Thymus (tissue), 11 donors: ENCODE measurements around the gene CCDC177. TPM values are rescaled to one million over a fixed set of nuclear protein-coding genes. Genes with fewer than 3 reads are reported as not detected.

ENCODE experiments used
- DNase-seq, 9 donors: peaks; one replicate each; pipeline ENCODE4 v3.0.0-alpha.2; 2013; ENCODE audit warnings: low spot score in 9 of 9, low read depth in 6 of 9, missing footprints in 1 of 9
- H3K27ac ChIP-seq, 2 donors: one replicate each; pipeline ENCODE4 v1.5.1; 2013; ENCODE audit warnings: control low read depth in 1 of 2, low read depth in 1 of 2, low read length in 1 of 2, mild to moderate bottlenecking in 1 of 2, moderate library complexity in 1 of 2
- H3K27me3 ChIP-seq, 2 donors: one replicate each; pipeline ENCODE4 v1.5.1; 2013; ENCODE audit warnings: low read length in 1 of 2; ENCODE audit not compliant: control insufficient read depth in 2 of 2, insufficient read depth in 1 of 2
- H3K36me3 ChIP-seq, 2 donors: one replicate each; pipeline ENCODE4 v1.5.1; 2013; ENCODE audit warnings: low read length in 1 of 2, mild to moderate bottlenecking in 1 of 2, moderate library complexity in 1 of 2; ENCODE audit not compliant: control insufficient read depth in 2 of 2, insufficient read depth in 2 of 2
- H3K4me1 ChIP-seq, 2 donors: one replicate each; pipeline ENCODE4 v1.5.1; 2013; ENCODE audit warnings: low read length in 2 of 2; ENCODE audit not compliant: control insufficient read depth in 2 of 2, insufficient read depth in 2 of 2
- H3K4me3 ChIP-seq, 2 donors: one replicate each; pipeline ENCODE4 v1.5.1; 2013; ENCODE audit warnings: low read length in 2 of 2, control low read depth in 1 of 2, mild to moderate bottlenecking in 1 of 2
- H3K9me3 ChIP-seq, 2 donors: one replicate each; pipeline ENCODE4 v1.5.1; 2013; ENCODE audit warnings: low read length in 1 of 2, mild to moderate bottlenecking in 1 of 2; ENCODE audit not compliant: control insufficient read depth in 2 of 2, insufficient read depth in 1 of 2
- WGBS: extraction: QIAGEN DNeasy Blood & Tissue Kit; methylation state at CpG from one replicate; pipeline ENCODE4 v1.1.7; 2013; 5-methylcytosine and 5-hydroxymethylcytosine counted together
- polyA plus RNA-seq: library from polyadenylated mRNA; stranded (reverse); fragments of 200-250 nt; gene quantifications from one replicate; pipeline ENCODE4 v1.2.3, GENCODE V29; 2013
- total RNA-seq: library from RNA; stranded (reverse); fragments of 120-200 nt; gene quantifications from one replicate; pipeline ENCODE4 v1.2.4, GENCODE V29; 2013
- donor health status: healthy.

Gene CCDC177
- total and polyA plus RNA-seq, 2 donors, result 0.02 to 0.05 TPM

- H3K27me3 ChIP-seq, result no peaks in the 10 kb centered on the region
- no peaks in the 10 kb centered on the region for H3K36me3 ChIP-seq
- WGBS, result 43% methylated on average over 5 of the region's 5 CpGs
- no peaks in the 10 kb centered on the region for H3K9me3 ChIP-seq
- no peak for DNase-seq
- peaks cover 41 to 75% of the 10 kb centered on the region in 2 donors for H3K4me1 ChIP-seq
- H3K27ac ChIP-seq, result peak overlapping the region; percentile 88 to 97
- H3K4me3 ChIP-seq, result peak overlapping the region; percentile 28 to 29
Observed at GRCh38 chr14:69615121-69615495, 40.4 kb upstream of the CCDC177 start.

GRCh38 chr14:69614592-69614991 lies 39.9 kb upstream of the CCDC177 start:
- H3K4me1 ChIP-seq, result peaks cover 41 to 76% of the 10 kb centered on the region in 2 donors
- H3K27ac ChIP-seq, result peak overlapping the region; percentile 88 to 97
- H3K4me3 ChIP-seq, result no peak overlapping the region
- H3K27me3 ChIP-seq, result no peaks in the 10 kb centered on the region
- WGBS, result 6% methylated on average over 2 of the region's 2 CpGs
- DNase-seq, result peak in 1 of 9 donors; percentile 46
- no peaks in the 10 kb centered on the region for H3K9me3 ChIP-seq
- no peaks in the 10 kb centered on the region for H3K36me3 ChIP-seq

- Histone ChIP-seq H3K36me3 (no peaks in the 10 kb centered on the region), H3K4me1 (peaks cover 39 to 68% of the 10 kb centered on the region in 2 donors), H3K9me3 (no peaks in the 10 kb centered on the region), H3K27ac (peak overlapping the region; percentile 74 to 97), H3K27me3 (no peaks in the 10 kb centered on the region), H3K4me3 (peak overlapping the region; percentile 20 to 77)
- DNase-seq, result peak in 1 of 9 donors; percentile 38
- WGBS, result 91% methylated on average over 4 of the region's 4 CpGs
Observed at GRCh38 chr14:69613312-69614073, 38.8 kb upstream of the CCDC177 start.

GRCh38 chr14:69612783-69613130 lies 38.1 kb upstream of the CCDC177 start:
- peak overlapping the region; percentile 77 to 94 for H3K4me3 ChIP-seq
- peak in 1 of 9 donors; percentile 52 for DNase-seq
- H3K9me3 ChIP-seq, result no peaks in the 10 kb centered on the region
- no peaks in the 10 kb centered on the region for H3K36me3 ChIP-seq
- WGBS, result 33% methylated on average over 2 of the region's 2 CpGs
- H3K4me1 ChIP-seq, result peaks cover 35 to 62% of the 10 kb centered on the region in 2 donors
- no peaks in the 10 kb centered on the region for H3K27me3 ChIP-seq
- peak overlapping the region; percentile 91 to 97 for H3K27ac ChIP-seq

GRCh38 chr14:69612014-69612782 lies 37.5 kb upstream of the CCDC177 start:
- 2% methylated on average over 47 of the region's 47 CpGs for WGBS
- H3K27me3 ChIP-seq, result no peaks in the 10 kb centered on the region
- peaks cover 30 to 56% of the 10 kb centered on the region in 2 donors for H3K4me1 ChIP-seq

GRCh38 chr14:69611172-69612013 lies 36.7 kb upstream of the CCDC177 start, which contains the start of gene SUSD6:
Gene SUSD6, plus strand, starts transcription at chr14:69611596. Its CDS starts 46,997 bp downstream, at chr14:69658593.
- Histone ChIP-seq H3K27ac (peak within 1 kb of the TSS; percentile 91 to 97), H3K9me3 (no peaks in the 10 kb centered on the region), H3K27me3 (no peaks in the 10 kb centered on the region), H3K4me1 (peaks cover 28 to 54% of the 10 kb centered on the region in 2 donors), H3K36me3 (no peaks in the 10 kb centered on the region), H3K4me3 (peak within 1 kb of the TSS; percentile 77 to 94)
- 1% methylated on average over 105 of the region's 105 CpGs for WGBS
- DNase-seq, result peak in 8 of 9 donors; percentile 50 to 93 (median 84)

More at GRCh38 chr14:69612014-69612782, 37.5 kb upstream of the CCDC177 start:
- Histone ChIP-seq H3K36me3 (no peaks in the 10 kb centered on the region), H3K27ac (peak overlapping the region; percentile 91 to 97), H3K9me3 (no peaks in the 10 kb centered on the region), H3K4me3 (peak overlapping the region; percentile 77 to 94)
- DNase-seq, result peak in 1 of 9 donors; percentile 54

GRCh38 chr14:69610874-69611171 lies 36.2 kb upstream of the CCDC177 start:
- peak overlapping the region; percentile 64 to 94 for H3K4me3 ChIP-seq
- no peaks in the 10 kb centered on the region for H3K36me3 ChIP-seq
- H3K9me3 ChIP-seq, result no peaks in the 10 kb centered on the region
- peaks cover 22 to 49% of the 10 kb centered on the region in 2 donors for H3K4me1 ChIP-seq
- H3K27me3 ChIP-seq, result no peaks in the 10 kb centered on the region
- peak overlapping the region; percentile 40 to 83 for H3K27ac ChIP-seq
- DNase-seq, result no peak
- WGBS, result 51% methylated on average over 8 of the region's 8 CpGs

- no peaks in the 10 kb centered on the region for H3K9me3 ChIP-seq
- peak overlapping the region in 1 of 2 donors; percentile 83 for H3K27ac ChIP-seq
- peak overlapping the region; percentile 64 to 94 for H3K4me3 ChIP-seq
- H3K27me3 ChIP-seq, result no peaks in the 10 kb centered on the region
- DNase-seq, result peak in 1 of 9 donors; percentile 45
- WGBS, result 85% methylated on average over 8 of the region's 8 CpGs
- peaks cover 19 to 43% of the 10 kb centered on the region in 2 donors for H3K4me1 ChIP-seq
- H3K36me3 ChIP-seq, result no peaks in the 10 kb centered on the region
Observed at GRCh38 chr14:69610020-69610873, 35.6 kb upstream of the CCDC177 start.
